Glutamatergic neuron (in vitro differentiated cells): ENCODE measurements around the gene DTX4. TPM values are rescaled to one million over a fixed set of nuclear protein-coding genes. Genes with fewer than 3 reads are reported as not detected.

Experiments used
- DNase-seq: peaks from one replicate; pipeline ENCODE4 v3.0.0; 2022
- H3K27ac Mint-ChIP-seq: one replicate; pipeline ENCODE4 v1.8.0; 2020; ENCODE audit warnings: mild to moderate bottlenecking, mixed read lengths, inconsistent platforms; ENCODE audit not compliant: unreplicated experiment
- H3K27me3 Mint-ChIP-seq: one replicate; pipeline ENCODE4 v1.8.0; 2020; ENCODE audit warnings: mild to moderate bottlenecking, moderate library complexity, mixed read lengths, inconsistent platforms; ENCODE audit not compliant: unreplicated experiment
- H3K36me3 Mint-ChIP-seq: one replicate; pipeline ENCODE4 v1.8.0; 2020; ENCODE audit warnings: mild to moderate bottlenecking, mixed read lengths, inconsistent platforms; ENCODE audit not compliant: unreplicated experiment
- H3K4me1 Mint-ChIP-seq: one replicate; pipeline ENCODE4 v1.8.0; 2020; ENCODE audit warnings: mild to moderate bottlenecking, low read depth, mixed read lengths, inconsistent platforms; ENCODE audit not compliant: unreplicated experiment
- H3K4me3 Mint-ChIP-seq: one replicate; pipeline ENCODE4 v1.8.0; 2020; ENCODE audit warnings: mild to moderate bottlenecking, mixed read lengths, inconsistent platforms; ENCODE audit not compliant: unreplicated experiment
- H3K9me3 Mint-ChIP-seq: one replicate; pipeline ENCODE4 v1.8.0; 2020; ENCODE audit warnings: mild to moderate bottlenecking, moderate library complexity, mixed read lengths, inconsistent platforms; ENCODE audit not compliant: unreplicated experiment
- total RNA-seq: library from RNA; stranded (reverse); fragmentation: NEBNext Ultra II Directional; extraction: Animal tissue kit (Norgen Biotek cat#: 25700); gene quantifications from one replicate; pipeline ENCODE4 v1.2.1, GENCODE V29; 2021; ENCODE audit not compliant: unreplicated experiment
- TF ChIP-seq, protein P1 (sequence below): fragments of 200-600 bp; sonication (generic); IDR thresholded peaks from one replicate; pipeline ENCODE4 v1.5.0; 2021; ENCODE audit not compliant: partially characterized antibody, unreplicated experiment

DTX4 gene
- total RNA-seq, 1 donor from 2014 or later = 4.1 TPM

DNA sequence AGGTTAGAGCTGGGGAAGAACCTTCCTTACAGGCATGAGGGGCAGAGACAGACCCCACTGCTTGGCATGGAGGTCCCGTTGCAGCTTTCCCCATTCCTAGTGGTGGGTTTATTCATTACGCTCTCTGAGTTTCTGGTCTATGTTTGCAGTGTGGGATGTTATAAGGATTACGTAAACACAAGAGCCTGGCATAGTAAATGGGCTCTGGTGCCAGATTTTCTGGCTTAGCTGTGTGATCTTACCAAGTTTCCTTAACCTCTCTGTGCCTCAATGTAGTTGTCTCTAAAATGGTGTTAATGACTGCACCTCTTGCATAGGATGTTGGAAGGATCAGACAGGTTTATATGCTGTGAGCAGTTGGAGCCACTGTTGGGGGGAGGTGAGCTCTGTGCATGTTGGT, 15.1 kb downstream of the DTX4 start:
- H3K27me3 Mint-ChIP-seq = peaks cover 3% of the 10 kb centered on the region
- TF ChIP-seq, protein P1, sequence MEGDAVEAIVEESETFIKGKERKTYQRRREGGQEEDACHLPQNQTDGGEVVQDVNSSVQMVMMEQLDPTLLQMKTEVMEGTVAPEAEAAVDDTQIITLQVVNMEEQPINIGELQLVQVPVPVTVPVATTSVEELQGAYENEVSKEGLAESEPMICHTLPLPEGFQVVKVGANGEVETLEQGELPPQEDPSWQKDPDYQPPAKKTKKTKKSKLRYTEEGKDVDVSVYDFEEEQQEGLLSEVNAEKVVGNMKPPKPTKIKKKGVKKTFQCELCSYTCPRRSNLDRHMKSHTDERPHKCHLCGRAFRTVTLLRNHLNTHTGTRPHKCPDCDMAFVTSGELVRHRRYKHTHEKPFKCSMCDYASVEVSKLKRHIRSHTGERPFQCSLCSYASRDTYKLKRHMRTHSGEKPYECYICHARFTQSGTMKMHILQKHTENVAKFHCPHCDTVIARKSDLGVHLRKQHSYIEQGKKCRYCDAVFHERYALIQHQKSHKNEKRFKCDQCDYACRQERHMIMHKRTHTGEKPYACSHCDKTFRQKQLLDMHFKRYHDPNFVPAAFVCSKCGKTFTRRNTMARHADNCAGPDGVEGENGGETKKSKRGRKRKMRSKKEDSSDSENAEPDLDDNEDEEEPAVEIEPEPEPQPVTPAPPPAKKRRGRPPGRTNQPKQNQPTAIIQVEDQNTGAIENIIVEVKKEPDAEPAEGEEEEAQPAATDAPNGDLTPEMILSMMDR = no peak
- H3K36me3 Mint-ChIP-seq = no peaks in the 10 kb centered on the region
- peaks cover 3% of the 10 kb centered on the region for H3K4me1 Mint-ChIP-seq
- no peak overlapping the region for H3K4me3 Mint-ChIP-seq
- H3K9me3 Mint-ChIP-seq = no peaks in the 10 kb centered on the region
- no peak overlapping the region for H3K27ac Mint-ChIP-seq
- no peak for DNase-seq

DNA sequence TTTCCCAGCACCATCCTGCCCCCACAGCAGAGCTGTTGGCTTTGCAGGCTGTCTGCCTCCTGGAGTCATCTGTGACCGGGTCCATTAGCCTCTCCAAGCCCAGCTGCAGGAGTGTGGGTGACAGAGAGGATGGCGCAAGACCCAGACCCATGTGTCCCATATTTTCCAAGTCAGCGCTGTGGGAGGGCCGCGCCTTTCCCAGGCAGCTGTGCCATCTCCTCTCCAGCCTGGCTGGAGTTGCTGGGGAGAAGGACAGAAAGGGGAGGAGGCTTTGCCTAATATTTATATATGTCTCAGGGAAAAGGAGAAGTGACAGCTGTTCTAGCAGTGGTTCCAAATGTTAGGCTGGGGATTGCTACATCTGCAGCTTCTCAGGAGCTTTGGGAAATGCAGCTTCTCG, 15.7 kb downstream of the DTX4 start:
- TF ChIP-seq, protein P1 = no peak
- H3K27ac Mint-ChIP-seq = no peak overlapping the region

DNA sequence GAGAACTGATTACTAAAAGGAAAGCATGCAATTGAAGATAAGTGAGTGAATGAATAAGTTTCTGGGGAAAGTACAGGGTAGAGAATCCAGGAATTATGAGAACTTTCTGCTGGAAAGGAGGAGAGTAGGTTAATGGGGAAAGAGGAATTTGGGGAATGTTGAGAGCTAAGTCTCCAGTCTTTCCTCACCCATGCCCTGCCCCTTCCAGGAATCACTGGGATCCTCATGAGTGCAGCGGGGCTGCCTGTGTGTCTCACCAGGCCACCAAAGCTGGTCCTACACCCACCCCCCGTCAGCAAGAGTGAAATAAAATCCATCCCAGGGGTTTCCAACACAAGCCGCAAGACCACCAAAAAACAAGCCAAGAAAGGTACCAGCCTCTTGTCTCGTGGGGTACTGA, 17.0 kb downstream of the DTX4 start:
- Mint-ChIP-seq H3K27ac (no peak overlapping the region), H3K4me3 (no peak overlapping the region), H3K36me3 (no peaks in the 10 kb centered on the region), H3K4me1 (peaks cover 3% of the 10 kb centered on the region), H3K27me3 (peaks cover 3% of the 10 kb centered on the region), H3K9me3 (no peaks in the 10 kb centered on the region)
- TF ChIP-seq, protein P1 = no peak
- no peak for DNase-seq

More for the DNA sequence above, 15.7 kb downstream of the DTX4 start:
- Mint-ChIP-seq H3K27me3 (peaks cover 3% of the 10 kb centered on the region), H3K4me3 (no peak overlapping the region), H3K4me1 (peaks cover 3% of the 10 kb centered on the region), H3K36me3 (no peaks in the 10 kb centered on the region), H3K9me3 (no peaks in the 10 kb centered on the region)
- no peak for DNase-seq

DNA sequence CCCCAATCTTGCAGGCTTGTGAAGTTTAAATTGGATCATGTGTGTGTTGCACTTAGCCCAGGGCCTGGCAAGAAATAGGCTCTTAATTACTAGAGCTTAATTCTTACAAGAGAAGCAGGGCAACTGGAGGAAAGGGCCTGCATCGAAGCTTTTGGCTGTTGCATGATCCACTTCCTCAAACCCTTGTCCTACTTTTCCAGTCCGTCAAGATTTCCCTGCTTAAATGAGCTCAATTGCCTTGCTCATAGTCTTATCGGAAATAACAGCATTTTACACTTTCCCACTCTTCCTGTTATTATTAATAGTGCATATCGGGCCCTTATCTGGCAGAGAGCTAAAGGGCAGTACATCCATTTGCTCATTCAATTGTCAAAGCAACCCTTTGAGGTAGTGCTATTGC, 18.1 kb downstream of the DTX4 start:
- DNase-seq = no peak
- TF ChIP-seq, protein P1 = no peak
- no peaks in the 10 kb centered on the region for H3K36me3 Mint-ChIP-seq
- no peak overlapping the region for H3K27ac Mint-ChIP-seq
- H3K9me3 Mint-ChIP-seq = no peaks in the 10 kb centered on the region
- H3K4me1 Mint-ChIP-seq = peaks cover 3% of the 10 kb centered on the region
- H3K4me3 Mint-ChIP-seq = no peak overlapping the region
- H3K27me3 Mint-ChIP-seq = peaks cover 3% of the 10 kb centered on the region

DNA sequence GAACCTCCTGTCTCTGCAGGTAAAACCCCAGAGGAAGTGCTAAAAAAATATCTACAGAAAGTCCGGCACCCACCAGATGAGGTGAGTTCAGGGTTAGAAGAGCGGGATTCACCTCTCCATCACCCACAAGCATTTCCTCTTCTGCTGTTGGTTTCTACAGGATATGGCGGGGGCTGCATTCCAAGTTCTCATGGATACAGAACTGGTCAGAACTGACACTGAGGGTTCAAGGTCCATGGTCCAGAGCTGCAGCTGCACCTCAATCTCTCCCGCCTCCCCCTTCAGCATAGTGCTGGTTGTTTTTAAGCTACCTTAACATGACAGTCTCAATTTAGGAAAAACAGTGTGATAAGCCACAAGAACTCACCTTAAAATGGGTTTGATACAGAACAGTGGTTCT, 19.2 kb downstream of the DTX4 start:
- Mint-ChIP-seq H3K36me3 (no peaks in the 10 kb centered on the region), H3K9me3 (no peaks in the 10 kb centered on the region), H3K27me3 (no peaks in the 10 kb centered on the region), H3K4me3 (no peak overlapping the region), H3K4me1 (peaks cover 3% of the 10 kb centered on the region), H3K27ac (no peak overlapping the region)
- TF ChIP-seq, protein P1 = no peak
- no peak for DNase-seq
